Thyroid gland (tissue), 4 donors: ENCODE results near the gene SMARCE1.

ENCODE experiments used
- POLR2A ChIP-seq, 2 donors: fragments of 450-650 bp; IDR thresholded peaks; one replicate each; pipeline ENCODE4 v1.6.1; 2017; ENCODE audit warnings: antibody characterized with exemption in 2 of 2, mild to moderate bottlenecking in 2 of 2, moderate library complexity in 1 of 2
- TF ChIP-seq, protein P1 (sequence below), 6 experiments: fragments of 200-600 bp in 3 of 6; fragments of 450-650 bp in 3 of 6; sonication (generic) in 3 of 6; IDR thresholded peaks; one replicate each; pipeline ENCODE4 v1.5.1; 2016 to 2019; ENCODE audit warnings: antibody characterized with exemption in 6 of 6, mild to moderate bottlenecking in 2 of 6, inconsistent platforms in 1 of 6, moderate library complexity in 1 of 6

DNA sequence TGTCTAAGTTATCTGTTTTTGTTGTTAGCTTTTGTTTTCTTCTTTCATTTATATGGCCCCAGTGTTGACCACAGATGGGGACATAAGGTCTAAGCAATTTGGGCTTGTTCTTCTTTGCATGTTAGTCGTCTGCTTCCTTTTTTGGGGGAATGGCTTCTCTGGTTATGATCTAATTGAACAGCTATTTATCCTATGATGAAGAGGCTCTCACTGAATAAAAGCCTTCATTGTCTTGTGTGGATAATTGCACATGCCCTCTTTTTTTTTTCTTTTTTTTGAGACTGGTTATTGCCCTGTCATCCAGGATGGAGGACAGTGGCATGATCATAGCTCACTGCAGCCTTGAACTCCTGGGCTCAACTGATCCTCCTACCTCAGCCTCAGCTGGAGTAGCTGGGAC lies 13.7 kb downstream of the SMARCE1 start:
- TF ChIP-seq, protein P1, sequence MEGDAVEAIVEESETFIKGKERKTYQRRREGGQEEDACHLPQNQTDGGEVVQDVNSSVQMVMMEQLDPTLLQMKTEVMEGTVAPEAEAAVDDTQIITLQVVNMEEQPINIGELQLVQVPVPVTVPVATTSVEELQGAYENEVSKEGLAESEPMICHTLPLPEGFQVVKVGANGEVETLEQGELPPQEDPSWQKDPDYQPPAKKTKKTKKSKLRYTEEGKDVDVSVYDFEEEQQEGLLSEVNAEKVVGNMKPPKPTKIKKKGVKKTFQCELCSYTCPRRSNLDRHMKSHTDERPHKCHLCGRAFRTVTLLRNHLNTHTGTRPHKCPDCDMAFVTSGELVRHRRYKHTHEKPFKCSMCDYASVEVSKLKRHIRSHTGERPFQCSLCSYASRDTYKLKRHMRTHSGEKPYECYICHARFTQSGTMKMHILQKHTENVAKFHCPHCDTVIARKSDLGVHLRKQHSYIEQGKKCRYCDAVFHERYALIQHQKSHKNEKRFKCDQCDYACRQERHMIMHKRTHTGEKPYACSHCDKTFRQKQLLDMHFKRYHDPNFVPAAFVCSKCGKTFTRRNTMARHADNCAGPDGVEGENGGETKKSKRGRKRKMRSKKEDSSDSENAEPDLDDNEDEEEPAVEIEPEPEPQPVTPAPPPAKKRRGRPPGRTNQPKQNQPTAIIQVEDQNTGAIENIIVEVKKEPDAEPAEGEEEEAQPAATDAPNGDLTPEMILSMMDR (IDR thresholded peaks at IDR 0.05) = no peak
- no peak for TF ChIP-seq POLR2A (IDR thresholded peaks at IDR 0.05)
